Thyroid gland (tissue), 4 donors: Measurements from ENCODE around the gene IFT27. TPM values are rescaled to one million over a fixed set of nuclear protein-coding genes. Genes with fewer than 3 reads are reported as not detected.

Experiments
- DNase-seq, 2 donors: peaks; one replicate each; pipeline ENCODE4 v3.0.0-alpha.2; 2019
- H3K27ac ChIP-seq, 3 donors: fragments of 200-600 bp; sonication (generic); 1 replicate in 2 of 3; 2 replicates in 1 of 3; pipeline ENCODE4 v1.5.1; 2016 to 2019; ENCODE audit warnings: mild to moderate bottlenecking in 1 of 3, moderate library complexity in 1 of 3
- H3K27me3 ChIP-seq: fragments of 200-600 bp; sonication (generic); one replicate; pipeline ENCODE4 v1.5.1; 2019
- H3K36me3 ChIP-seq, 2 donors: fragments of 200-600 bp; sonication (generic); one replicate each; pipeline ENCODE4 v1.5.1; 2016 to 2019
- H3K4me1 ChIP-seq, 2 donors: fragments of 200-600 bp; sonication (generic); one replicate each; pipeline ENCODE4 v1.5.1; 2017 to 2019
- H3K4me3 ChIP-seq, 3 donors: fragments of 200-600 bp; sonication (generic); replicated peaks in 1 of 3; 1 replicate in 2 of 3; 2 replicates in 1 of 3; pipeline ENCODE4 v1.5.1; 2016; ENCODE audit warnings: mild to moderate bottlenecking in 1 of 3
- H3K9me3 ChIP-seq: fragments of 200-600 bp; sonication (generic); one replicate; pipeline ENCODE4 v1.5.1; 2017
- POLR2A ChIP-seq, 2 donors: fragments of 450-650 bp; IDR thresholded peaks; one replicate each; pipeline ENCODE4 v1.6.1; 2017; ENCODE audit warnings: antibody characterized with exemption in 2 of 2, mild to moderate bottlenecking in 2 of 2, moderate library complexity in 1 of 2
- WGBS, 2 donors: methylation state at CpG; one replicate each; pipeline ENCODE4 v1.1.5; 2017; 5-methylcytosine and 5-hydroxymethylcytosine counted together
- intact Hi-C: fragments of 100-400 bp; cut with DNase I; formaldehyde crosslinking; loops from one replicate; pipeline ENCODE4 v1.15.1; 2023
- total RNA-seq, 4 donors: library from RNA; depleted of rRNA; stranded (reverse); fragments of >200 nt; gene quantifications; one replicate each; pipeline ENCODE4 v1.2.3, GENCODE V29; 2016
- TF ChIP-seq, protein P1 (sequence below), 6 experiments: fragments of 200-600 bp in 3 of 6; fragments of 450-650 bp in 3 of 6; sonication (generic) in 3 of 6; IDR thresholded peaks; one replicate each; pipeline ENCODE4 v1.5.1; 2016 to 2019; ENCODE audit warnings: antibody characterized with exemption in 6 of 6, mild to moderate bottlenecking in 2 of 6, inconsistent platforms in 1 of 6, moderate library complexity in 1 of 6

The IFT27 gene
- total RNA-seq, 4 donors from 2014 or later, result 25.1 to 39.2 (median 36.3) TPM

DNA sequence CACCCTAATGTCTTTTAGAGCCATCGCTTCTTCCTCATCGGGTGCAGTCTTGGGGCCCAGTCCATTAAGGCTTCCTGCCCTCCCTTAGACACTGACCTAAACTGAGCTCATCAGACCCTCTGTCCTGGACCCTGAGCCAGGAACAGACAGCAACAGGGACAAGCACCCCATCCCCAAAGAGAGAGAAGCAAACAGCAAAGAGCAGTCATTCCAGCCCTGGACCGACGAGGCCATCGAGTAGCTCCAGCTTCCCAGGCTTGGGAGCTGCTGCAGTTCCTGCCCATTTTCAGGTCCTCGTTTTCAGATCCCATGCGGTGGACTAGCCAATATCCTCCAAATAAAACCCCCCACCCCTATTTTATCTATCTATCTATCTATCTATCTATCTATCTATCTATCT is 46.6 kb downstream of the IFT27 start:
- Histone ChIP-seq H3K36me3 (no peaks in the 10 kb centered on the region), H3K4me3 (no peak overlapping the region), H3K4me1 (no peaks in the 10 kb centered on the region), H3K9me3 (no peaks in the 10 kb centered on the region), H3K27ac (no peak overlapping the region), H3K27me3 (no peaks in the 10 kb centered on the region)
- 71 to 73% methylated on average over 7 of the region's 7 CpGs for WGBS, 2 donors
- intact Hi-C loops, result no loop called here
- DNase-seq, result no peak
- no peak for TF ChIP-seq POLR2A (IDR thresholded peaks at IDR 0.05)
- TF ChIP-seq, protein P1, sequence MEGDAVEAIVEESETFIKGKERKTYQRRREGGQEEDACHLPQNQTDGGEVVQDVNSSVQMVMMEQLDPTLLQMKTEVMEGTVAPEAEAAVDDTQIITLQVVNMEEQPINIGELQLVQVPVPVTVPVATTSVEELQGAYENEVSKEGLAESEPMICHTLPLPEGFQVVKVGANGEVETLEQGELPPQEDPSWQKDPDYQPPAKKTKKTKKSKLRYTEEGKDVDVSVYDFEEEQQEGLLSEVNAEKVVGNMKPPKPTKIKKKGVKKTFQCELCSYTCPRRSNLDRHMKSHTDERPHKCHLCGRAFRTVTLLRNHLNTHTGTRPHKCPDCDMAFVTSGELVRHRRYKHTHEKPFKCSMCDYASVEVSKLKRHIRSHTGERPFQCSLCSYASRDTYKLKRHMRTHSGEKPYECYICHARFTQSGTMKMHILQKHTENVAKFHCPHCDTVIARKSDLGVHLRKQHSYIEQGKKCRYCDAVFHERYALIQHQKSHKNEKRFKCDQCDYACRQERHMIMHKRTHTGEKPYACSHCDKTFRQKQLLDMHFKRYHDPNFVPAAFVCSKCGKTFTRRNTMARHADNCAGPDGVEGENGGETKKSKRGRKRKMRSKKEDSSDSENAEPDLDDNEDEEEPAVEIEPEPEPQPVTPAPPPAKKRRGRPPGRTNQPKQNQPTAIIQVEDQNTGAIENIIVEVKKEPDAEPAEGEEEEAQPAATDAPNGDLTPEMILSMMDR (IDR thresholded peaks at IDR 0.05), result no peak

DNA sequence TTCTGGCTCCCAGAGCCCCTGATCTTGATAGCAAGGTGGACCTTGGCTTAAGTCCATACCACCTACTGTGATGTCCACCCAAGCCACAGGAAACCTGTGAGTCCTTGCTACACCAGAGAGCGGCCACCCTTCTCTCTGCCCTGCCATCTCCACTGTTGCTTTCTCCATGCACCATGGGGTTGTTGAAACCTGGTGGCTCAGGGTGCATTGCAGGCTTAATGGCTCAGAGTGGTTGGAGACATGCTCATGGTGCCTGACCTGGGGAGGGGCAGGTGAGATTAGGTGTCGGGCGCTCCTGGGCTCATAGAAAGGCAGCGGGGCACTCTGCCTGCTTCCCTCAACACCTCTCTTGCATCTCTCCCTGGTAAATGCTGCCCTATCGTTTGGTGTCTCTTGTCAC is 47.4 kb downstream of the IFT27 start:
- Histone ChIP-seq H3K9me3 (no peaks in the 10 kb centered on the region), H3K4me3 (no peak overlapping the region), H3K36me3 (no peaks in the 10 kb centered on the region), H3K27me3 (no peaks in the 10 kb centered on the region), H3K27ac (no peak overlapping the region), H3K4me1 (no peaks in the 10 kb centered on the region)
- intact Hi-C loops, result no loop called here
- no peak for DNase-seq
- 77 to 87% methylated on average over 5 of the region's 5 CpGs for WGBS, 2 donors
- TF ChIP-seq POLR2A (IDR thresholded peaks at IDR 0.05), result no peak
- TF ChIP-seq, protein P1 (IDR thresholded peaks at IDR 0.05), result no peak

DNA sequence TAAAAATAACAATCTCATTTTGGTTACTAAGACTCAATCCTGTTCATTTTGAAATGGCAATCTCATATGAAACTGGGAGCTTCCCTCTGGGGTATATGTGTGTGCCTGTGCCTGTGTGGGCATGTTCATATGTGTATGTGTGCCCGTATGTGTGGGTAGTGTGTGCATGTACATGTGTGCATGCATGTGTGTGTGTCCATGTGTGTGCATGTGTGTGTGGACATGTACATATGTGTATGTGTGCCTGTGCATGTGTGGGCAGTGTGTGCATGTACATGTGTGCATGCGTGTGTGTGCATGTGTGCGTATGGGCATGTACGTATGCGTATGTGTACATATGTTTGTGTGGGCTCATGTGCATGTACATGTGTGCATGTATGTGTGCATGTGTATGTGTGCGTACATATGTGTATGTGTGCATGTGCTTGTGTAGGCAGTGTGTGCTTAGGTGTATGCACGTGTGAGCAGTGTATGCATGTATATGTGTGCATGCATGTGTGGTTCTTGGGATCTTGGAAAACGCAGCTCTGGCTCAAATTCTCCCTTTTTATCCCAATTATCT is 47.9 kb downstream of the IFT27 start:
- no peaks in the 10 kb centered on the region for H3K27me3 ChIP-seq
- H3K9me3 ChIP-seq, result no peaks in the 10 kb centered on the region
- no peaks in the 10 kb centered on the region for H3K4me1 ChIP-seq
- WGBS, 2 donors, result 81 to 87% methylated on average over 8 of the region's 8 CpGs
- DNase-seq, result no peak
- no peak overlapping the region for H3K4me3 ChIP-seq
- TF ChIP-seq POLR2A (IDR thresholded peaks at IDR 0.05), result no peak
- TF ChIP-seq, protein P1 (IDR thresholded peaks at IDR 0.05), result no peak
- H3K27ac ChIP-seq, result no peak overlapping the region
- no peaks in the 10 kb centered on the region for H3K36me3 ChIP-seq
- intact Hi-C loops, result no loop called here

- H3K9me3 ChIP-seq, result no peaks in the 10 kb centered on the region
- no peak for DNase-seq
- no peak for TF ChIP-seq POLR2A (IDR thresholded peaks at IDR 0.05)
- TF ChIP-seq, protein P1 (IDR thresholded peaks at IDR 0.05), result no peak
- WGBS, 2 donors, result 74 to 75% methylated on average over 7 of the region's 7 CpGs
- no peak overlapping the region for H3K27ac ChIP-seq
- intact Hi-C loops, result no loop called here
- no peak overlapping the region for H3K4me3 ChIP-seq
- H3K4me1 ChIP-seq, result no peaks in the 10 kb centered on the region
- no peaks in the 10 kb centered on the region for H3K27me3 ChIP-seq
- no peaks in the 10 kb centered on the region for H3K36me3 ChIP-seq
These were observed 48.8 kb downstream of the IFT27 start for GRCh38 chr22:36727110-36727509.

- intact Hi-C loops, result no loop called here
- Histone ChIP-seq H3K27me3 (no peaks in the 10 kb centered on the region), H3K4me3 (no peak overlapping the region), H3K4me1 (no peaks in the 10 kb centered on the region), H3K36me3 (no peaks in the 10 kb centered on the region), H3K27ac (no peak overlapping the region), H3K9me3 (no peaks in the 10 kb centered on the region)
- no peak for DNase-seq
- no peak for TF ChIP-seq POLR2A (IDR thresholded peaks at IDR 0.05)
- TF ChIP-seq, protein P1 (IDR thresholded peaks at IDR 0.05), result no peak
- WGBS, 2 donors, result 65 to 68% methylated on average over 9 of the region's 9 CpGs
These were observed 49.9 kb downstream of the IFT27 start for GRCh38 chr22:36726007-36726380.
